NCI-H1694 treated with DMSO at 0.1 percent for 48 hours (cell line): ENCODE data around the gene HINFP.
"Not testable (repeated sequence)": the region's sequence is repeated elsewhere in the genome, so short reads cannot be mapped to it uniquely, and the experiment has no call there.

Experiments
- DNase-seq: peaks from one replicate; lab custom pipeline; 2025; lab: John Stamatoyannopoulos, UW

Gene HINFP

GRCh38 chr11:119100246-119100970 is 21.0 kb upstream of the HINFP start:
- no peak for DNase-seq

DNA sequence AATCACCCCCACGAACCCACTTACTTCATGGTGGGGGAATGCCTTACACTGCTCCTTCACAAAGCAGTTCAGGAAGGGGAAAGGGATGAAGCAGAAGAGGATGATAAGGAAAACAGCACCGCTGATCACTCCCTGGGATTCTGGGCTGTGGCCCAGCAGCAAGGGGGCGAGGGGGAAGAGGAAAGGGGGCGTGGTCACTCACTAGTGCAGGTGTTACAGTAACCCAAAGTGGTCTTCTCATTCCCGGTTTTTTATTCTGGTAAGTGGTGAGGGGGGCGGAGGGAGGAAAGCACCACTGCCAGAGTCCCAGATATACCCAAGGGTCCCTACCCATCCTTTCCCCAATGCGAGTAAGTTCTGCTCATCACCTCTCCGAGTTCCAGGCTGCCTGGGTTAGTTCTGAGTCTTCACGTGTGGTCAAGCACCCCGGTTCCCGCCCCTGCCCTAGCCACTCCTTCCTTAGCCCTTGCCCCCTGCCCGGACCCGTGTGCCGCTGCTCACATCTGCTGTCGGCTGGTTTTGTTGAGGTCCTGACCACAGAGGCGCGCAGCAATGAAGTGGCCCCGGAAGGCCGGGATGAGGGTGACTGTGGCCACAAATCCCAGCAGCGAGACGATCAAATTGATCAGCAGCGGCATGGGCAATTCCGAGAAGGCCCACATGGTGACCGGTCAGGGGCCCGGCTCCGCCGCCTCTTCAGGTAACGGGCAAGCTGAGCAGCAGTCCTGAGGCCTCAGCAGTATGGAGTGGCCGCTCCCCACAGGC is 20.2 kb upstream of the HINFP start:
- DNase-seq = no peak

DNA sequence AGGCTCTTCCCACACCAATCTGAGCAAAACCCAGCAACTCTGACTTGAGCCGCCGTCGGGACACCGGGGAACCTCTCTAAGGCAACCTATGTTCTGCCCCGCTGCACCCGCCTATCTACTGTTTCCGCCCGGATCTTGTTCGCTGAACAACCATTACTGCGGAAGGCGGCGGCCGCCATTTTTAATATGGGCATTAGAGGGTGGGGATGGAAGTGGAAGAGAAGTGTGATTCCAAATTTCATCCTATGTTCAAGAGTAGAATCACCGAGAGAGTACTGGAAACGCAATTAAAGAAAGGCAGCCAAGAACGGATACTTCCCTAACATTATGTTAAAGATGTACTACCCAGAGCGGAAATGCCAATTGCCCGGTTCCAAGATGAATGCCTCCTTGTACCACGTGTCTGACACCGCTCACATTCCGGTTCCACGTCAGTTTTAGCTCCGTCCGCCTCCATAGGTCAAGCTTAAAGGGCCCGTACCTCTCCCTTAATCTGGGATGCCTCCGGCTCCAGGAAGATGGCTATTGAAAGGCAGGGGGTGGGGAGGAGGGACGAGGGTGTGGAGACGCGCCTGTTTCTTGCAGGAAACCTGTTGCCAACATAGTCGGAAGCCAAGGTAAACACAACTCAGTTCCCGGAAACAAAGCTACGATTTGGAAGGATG is 19.5 kb upstream of the HINFP start, which contains the start of gene DPAGT1:
Gene DPAGT1, minus strand, starts transcription at position 95 of the 665 bp plus-strand sequence. CDS start 198 bp downstream, outside the sequence.
- DNase-seq = peak; percentile 84

GRCh38 chr11:119103161-119103664 is 18.2 kb upstream of the HINFP start:
- not testable (repeated sequence) for DNase-seq

DNA sequence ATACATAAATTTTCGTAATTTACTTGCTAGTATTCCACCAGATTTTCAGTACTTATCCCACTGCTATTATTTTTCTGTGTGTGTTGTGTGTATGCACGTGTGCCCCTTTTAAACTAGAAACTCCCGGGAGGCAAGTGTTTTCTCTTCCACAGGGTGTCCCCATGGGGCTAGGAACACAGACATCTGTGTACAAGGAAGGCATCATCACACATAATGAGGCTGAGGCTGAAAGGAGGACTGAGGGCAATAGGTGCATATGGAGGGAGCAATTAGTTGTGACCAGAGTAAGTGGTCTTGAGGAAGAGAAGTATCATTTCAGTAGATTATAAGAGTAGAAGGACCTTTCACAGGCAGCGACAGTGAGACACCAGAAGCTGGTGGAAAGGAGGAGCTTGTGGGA is 17.6 kb upstream of the HINFP start:
- no peak for DNase-seq

DNA sequence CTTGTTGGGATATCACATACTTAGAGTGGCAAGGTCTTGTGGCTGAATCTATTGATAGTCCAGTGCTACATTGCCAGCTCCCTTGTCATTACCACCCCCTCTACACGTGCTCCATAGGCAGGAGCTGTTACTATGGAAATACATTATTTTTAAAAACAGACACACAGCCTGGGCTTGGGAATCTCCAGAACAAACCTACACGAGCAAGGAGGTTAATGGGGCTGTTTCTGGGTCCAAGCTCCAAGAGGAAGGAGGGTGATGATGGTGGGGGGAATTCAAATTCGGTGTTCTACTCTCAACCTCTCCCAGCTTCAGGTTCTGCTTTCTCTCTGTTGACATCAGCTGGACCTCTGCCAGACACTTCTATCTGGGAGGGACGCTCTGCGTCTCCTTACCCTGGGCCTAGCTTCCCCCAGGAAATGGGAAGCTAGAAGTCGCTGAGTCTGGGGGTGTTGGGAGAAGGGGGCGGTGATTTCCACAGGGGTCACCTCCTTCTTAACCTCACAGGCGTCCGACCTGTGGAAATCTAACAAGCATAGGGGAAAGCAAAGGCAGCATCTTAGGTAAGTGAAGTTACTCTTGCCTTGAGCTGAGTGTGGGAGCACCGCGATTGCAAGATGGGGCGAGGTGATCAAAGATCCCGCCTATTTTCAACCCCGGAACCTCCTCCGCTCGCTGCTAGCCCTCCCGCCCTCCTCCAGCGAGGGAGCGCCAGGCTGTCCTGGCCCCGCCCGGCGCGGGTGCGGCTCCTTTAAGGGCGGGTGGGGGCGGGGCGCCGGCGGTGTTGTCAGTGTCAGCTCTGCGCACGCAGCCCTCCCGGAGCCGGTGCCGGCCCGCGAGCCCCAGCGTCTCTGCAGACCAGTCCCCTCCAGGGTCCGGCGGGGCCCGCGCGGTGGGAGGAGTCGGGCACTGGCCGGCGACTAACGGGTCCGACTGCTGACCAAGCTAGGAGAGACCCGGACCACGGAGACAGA is 14.5 kb upstream of the HINFP start, which contains the start of gene C2CD2L:
Gene C2CD2L, plus strand, starts transcription at position 781 of the 974 bp plus-strand sequence. CDS start 398 bp downstream, outside the sequence.
- DNase-seq = peak; percentile 17

DNA sequence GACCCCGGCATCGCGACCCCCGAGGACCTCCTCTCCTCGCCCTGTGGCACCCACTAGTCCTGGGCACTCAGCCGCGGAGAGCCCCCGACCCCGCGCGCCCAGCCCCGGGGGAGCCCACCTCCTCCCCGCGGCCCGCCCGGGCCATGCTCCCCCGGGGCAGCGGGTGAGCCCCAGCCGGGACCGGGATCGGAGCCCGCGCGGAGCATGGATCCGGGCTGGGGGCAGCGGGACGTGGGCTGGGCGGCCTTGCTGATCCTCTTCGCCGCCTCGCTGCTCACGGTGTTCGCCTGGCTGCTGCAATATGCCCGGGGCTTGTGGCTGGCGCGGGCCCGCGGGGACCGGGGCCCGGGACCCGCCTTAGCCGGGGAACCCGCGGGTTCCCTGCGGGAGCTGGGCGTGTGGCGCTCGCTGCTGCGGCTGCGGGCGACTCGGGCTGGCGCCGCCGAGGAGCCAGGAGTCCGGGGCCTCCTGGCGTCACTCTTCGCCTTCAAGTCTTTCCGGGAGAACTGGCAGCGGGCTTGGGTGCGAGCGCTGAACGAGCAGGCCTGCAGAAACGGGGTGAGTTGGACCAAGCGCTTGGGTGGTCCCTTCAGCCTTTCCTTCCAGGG is 13.7 kb upstream of the HINFP start:
- DNase-seq = no peak

DNA sequence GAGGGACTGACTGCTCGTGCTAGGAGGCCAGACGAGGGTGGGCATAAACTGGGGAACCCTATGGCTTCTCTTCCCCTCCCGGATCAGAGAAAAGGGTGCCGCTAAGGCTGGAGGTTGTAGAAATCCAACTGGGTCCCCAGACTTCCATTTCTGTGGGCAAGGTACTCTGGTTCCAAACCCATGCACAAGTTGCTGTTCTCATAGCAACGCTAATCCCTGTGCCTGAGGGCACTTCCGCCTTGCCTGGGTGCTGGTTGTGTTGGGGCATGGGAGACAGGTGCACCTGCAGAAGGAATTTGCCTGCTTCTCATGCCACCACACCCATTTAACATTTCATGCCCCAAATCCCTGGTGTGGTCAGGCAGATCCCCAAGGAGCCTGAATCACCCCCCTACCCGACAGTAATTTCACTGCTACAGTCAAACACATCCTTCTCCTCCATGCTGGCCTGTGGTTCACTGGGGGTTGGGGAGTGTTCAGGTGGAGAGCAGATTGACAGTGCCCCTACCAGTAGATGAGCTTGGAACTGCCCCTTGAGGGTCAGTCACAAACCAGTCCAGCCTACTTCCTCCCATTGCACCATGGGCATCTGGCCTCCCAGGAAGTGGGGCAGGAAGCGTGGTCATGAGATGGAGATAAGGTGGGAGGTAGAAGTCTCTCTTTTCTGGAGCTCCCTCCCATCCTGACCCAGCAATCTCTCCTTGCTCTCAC is 13.1 kb upstream of the HINFP start:
- no peak for DNase-seq

GRCh38 chr11:119108857-119109221 is 12.5 kb upstream of the HINFP start:
- DNase-seq = no peak

DNA sequence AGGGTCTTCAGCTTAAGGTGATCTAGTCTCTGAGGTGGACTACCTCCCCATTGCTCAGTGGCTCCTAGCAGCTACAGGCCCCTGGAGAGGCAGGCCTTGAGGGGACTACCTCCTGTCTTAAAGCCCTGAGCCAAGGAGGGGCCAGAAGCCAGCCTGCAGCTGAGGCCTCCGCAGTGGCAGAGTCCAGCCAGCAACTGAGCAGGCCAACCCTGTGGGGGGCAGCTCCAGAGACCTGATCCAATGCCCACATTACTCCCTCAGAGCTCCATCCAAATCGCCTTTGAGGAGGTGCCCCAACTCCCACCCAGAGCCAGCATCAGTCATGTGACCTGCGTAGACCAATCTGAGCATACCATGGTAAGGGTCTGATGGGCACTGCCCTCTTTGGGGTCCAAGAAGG is 11.5 kb upstream of the HINFP start:
- DNase-seq = no peak

- DNase-seq = no peak
Observed at GRCh38 chr11:119110439-119110838, 10.9 kb upstream of the HINFP start.

GRCh38 chr11:119111361-119111925 is 9.9 kb upstream of the HINFP start:
- no peak for DNase-seq

- DNase-seq = no peak
Observed at GRCh38 chr11:119112314-119113020, 8.9 kb upstream of the HINFP start.

GRCh38 chr11:119113716-119114115 is 7.7 kb upstream of the HINFP start:
- no peak for DNase-seq

DNA sequence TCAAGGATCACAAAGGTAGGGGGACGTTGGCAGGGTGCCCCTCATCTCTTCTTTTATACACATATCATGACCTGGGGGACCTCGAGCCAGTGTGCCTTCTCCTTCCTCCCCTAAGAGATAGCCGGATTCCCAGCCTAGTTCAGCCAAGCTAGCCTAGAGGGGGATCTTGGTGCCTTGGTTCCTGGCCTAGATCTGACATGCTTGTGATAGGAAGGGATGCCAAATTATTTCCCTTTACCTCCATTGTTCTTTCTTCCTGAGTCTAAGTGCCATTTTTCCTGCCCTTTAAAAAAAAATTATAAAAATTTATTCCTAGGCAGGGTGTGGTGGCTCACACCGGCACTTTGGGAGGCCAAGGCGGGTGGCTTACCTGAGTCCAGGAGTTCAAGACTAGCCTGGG is 7.0 kb upstream of the HINFP start:
- no peak for DNase-seq

DNA sequence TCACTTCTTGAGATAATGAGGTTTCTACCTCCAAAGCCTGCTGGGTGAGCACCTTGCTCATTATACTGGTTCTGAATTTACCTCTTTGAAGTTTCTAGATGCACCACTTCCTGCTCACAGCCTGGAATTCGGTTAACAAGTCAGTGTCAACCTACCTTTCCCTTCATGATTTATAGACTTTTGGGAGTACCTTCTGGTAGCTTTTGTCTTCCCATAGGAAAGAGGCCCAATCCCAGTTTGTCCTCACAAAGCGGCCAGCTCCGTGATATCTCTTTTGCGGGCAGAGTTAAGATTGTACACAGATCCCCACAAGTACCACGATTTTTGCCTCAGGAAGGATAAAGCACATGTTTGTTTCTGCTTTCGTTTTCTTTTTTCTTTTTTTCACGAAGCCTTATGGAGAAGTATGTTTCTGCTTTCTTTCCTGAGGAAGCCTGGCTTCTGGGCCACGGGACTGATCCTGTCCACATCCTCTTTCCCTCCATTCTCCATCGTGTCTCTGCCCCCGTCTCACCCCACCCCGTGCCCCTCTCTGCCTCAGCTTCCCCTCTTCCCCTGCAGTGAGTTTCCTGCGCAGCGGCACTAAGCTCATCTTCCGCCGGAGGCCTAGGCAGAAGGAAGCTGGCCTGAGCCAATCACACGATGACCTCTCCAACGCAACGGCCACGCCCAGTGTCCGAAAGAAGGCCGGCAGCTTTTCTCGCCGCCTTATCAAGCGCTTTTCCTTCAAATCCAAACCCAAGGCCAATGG is 5.7 kb upstream of the HINFP start:
- DNase-seq = no peak

- DNase-seq = no peak
Observed at GRCh38 chr11:119116235-119116594, 5.2 kb upstream of the HINFP start.

GRCh38 chr11:119116601-119117000 is 4.8 kb upstream of the HINFP start:
- DNase-seq = no peak
